Type B pancreatic cell (in vitro differentiated cells): ENCODE results near the gene TNNT1. TPM values are rescaled to one million over a fixed set of nuclear protein-coding genes. Genes with fewer than 3 reads are reported as not detected.

Source experiments
- DNase-seq: peaks from one replicate; pipeline ENCODE4 v3.0.0; 2021; ENCODE audit warnings: mixed read lengths; ENCODE audit not compliant: unreplicated experiment; ENCODE audit errors: extremely low spot score
- H3K27ac Mint-ChIP-seq: 2 replicates; pipeline ENCODE4 v1.8.0; 2021; ENCODE audit warnings: mild to moderate bottlenecking, mixed read lengths
- H3K27me3 Mint-ChIP-seq: 2 replicates; pipeline ENCODE4 v1.8.0; 2021; ENCODE audit warnings: mixed read lengths
- H3K36me3 Mint-ChIP-seq: 2 replicates; pipeline ENCODE4 v1.8.0; 2021; ENCODE audit warnings: mixed read lengths
- H3K4me1 Mint-ChIP-seq: one replicate; pipeline ENCODE4 v1.8.0; 2021; ENCODE audit warnings: mixed read lengths; ENCODE audit not compliant: unreplicated experiment
- H3K4me3 Mint-ChIP-seq: 2 replicates; pipeline ENCODE4 v1.8.0; 2021; ENCODE audit warnings: mild to moderate bottlenecking, mixed read lengths
- H3K9me3 Mint-ChIP-seq: 2 replicates; pipeline ENCODE4 v1.8.0; 2021; ENCODE audit warnings: mixed read lengths
- CTCF ChIP-seq: fragments of 200-600 bp; sonication (generic); conservative IDR thresholded peaks from 2 replicates; pipeline ENCODE4 v1.5.0; 2021; ENCODE audit warnings: antibody characterized with exemption, mild to moderate bottlenecking
- total RNA-seq: library from RNA; stranded (reverse); gene quantifications from 2 replicates; pipeline ENCODE4 v1.2.1, GENCODE V29; 2021; ENCODE audit warnings: low replicate concordance

TNNT1 gene
- total RNA-seq, 1 donor from 2014 or later: 27.6 TPM

- TF ChIP-seq CTCF: no peak
Observed at GRCh38 chr19:55146705-55147273, 2.2 kb downstream of the TNNT1 start.

GRCh38 chr19:55146078-55146704, 2.8 kb downstream of the TNNT1 start:
- no peak for DNase-seq
- Mint-ChIP-seq H3K27me3 (peaks cover 64% of the 10 kb centered on the region), H3K9me3 (no peaks in the 10 kb centered on the region), H3K4me3 (peak overlapping the region; percentile 64), H3K4me1 (peaks cover 5% of the 10 kb centered on the region), H3K27ac (no peak overlapping the region), H3K36me3 (no peaks in the 10 kb centered on the region)
- peak; percentile 72 for TF ChIP-seq CTCF

More at GRCh38 chr19:55146705-55147273, 2.2 kb downstream of the TNNT1 start:
- no peak for DNase-seq
- Mint-ChIP-seq H3K27me3 (peaks cover 67% of the 10 kb centered on the region), H3K4me1 (peaks cover 4% of the 10 kb centered on the region), H3K4me3 (peak overlapping the region; percentile 63), H3K9me3 (no peaks in the 10 kb centered on the region), H3K27ac (no peak overlapping the region), H3K36me3 (no peaks in the 10 kb centered on the region)

GRCh38 chr19:55145232-55145631, 3.8 kb downstream of the TNNT1 start:
- no peak overlapping the region for H3K27ac Mint-ChIP-seq
- no peak for DNase-seq
- H3K27me3 Mint-ChIP-seq: peaks cover 58% of the 10 kb centered on the region
- no peak for TF ChIP-seq CTCF
- no peaks in the 10 kb centered on the region for H3K9me3 Mint-ChIP-seq
- H3K4me3 Mint-ChIP-seq: no peak overlapping the region
- H3K4me1 Mint-ChIP-seq: peaks cover 9% of the 10 kb centered on the region
- no peaks in the 10 kb centered on the region for H3K36me3 Mint-ChIP-seq

GRCh38 chr19:55141696-55142095, 7.3 kb downstream of the TNNT1 start:
- Mint-ChIP-seq H3K4me1 (peaks cover 9% of the 10 kb centered on the region), H3K36me3 (no peaks in the 10 kb centered on the region), H3K27ac (no peak overlapping the region), H3K9me3 (no peaks in the 10 kb centered on the region), H3K27me3 (peaks cover 35% of the 10 kb centered on the region), H3K4me3 (no peak overlapping the region)
- no peak for TF ChIP-seq CTCF
- DNase-seq: no peak

- no peak for DNase-seq
- Mint-ChIP-seq H3K4me1 (peaks cover 5% of the 10 kb centered on the region), H3K36me3 (no peaks in the 10 kb centered on the region), H3K27ac (no peak overlapping the region), H3K27me3 (peaks cover 10% of the 10 kb centered on the region), H3K4me3 (no peak overlapping the region), H3K9me3 (no peaks in the 10 kb centered on the region)
- no peak for TF ChIP-seq CTCF
Observed at GRCh38 chr19:55137915-55138314, 11.1 kb downstream of the TNNT1 start.
